GM18517 (cell line): ENCODE measurements around the gene STK39.
"Not testable (repeated sequence)": the region's sequence is repeated elsewhere in the genome, so short reads cannot be mapped to it uniquely, and the experiment has no call there.

Experiments used
- ATAC-seq: cut with Tn5 transposase; IDR thresholded peaks from one replicate; pipeline ENCODE4 v1.9.1; 2021; ENCODE audit warnings: mild to moderate bottlenecking, moderate library complexity; ENCODE audit not compliant: unreplicated experiment

Gene STK39

GRCh38 chr2:168105127-168105683 lies 142.2 kb downstream of the STK39 start:
- ATAC-seq: no peak

- ATAC-seq: no peak
These were observed 150.0 kb downstream of the STK39 start for GRCh38 chr2:168097431-168097830.

GRCh38 chr2:168096158-168096557 lies 151.2 kb downstream of the STK39 start:
- ATAC-seq: no peak

- ATAC-seq: no peak
These were observed 155.4 kb downstream of the STK39 start for GRCh38 chr2:168091986-168092385.

- peak; percentile 94 for ATAC-seq
These were observed 156.8 kb downstream of the STK39 start for GRCh38 chr2:168090366-168091135.

- peak; percentile 45 for ATAC-seq
These were observed 158.2 kb downstream of the STK39 start for GRCh38 chr2:168089200-168089599.

- no peak for ATAC-seq
These were observed 160.0 kb downstream of the STK39 start for GRCh38 chr2:168087401-168087800.

GRCh38 chr2:168086851-168087250 lies 160.5 kb downstream of the STK39 start:
- ATAC-seq: no peak

- ATAC-seq: no peak
These were observed 161.5 kb downstream of the STK39 start for GRCh38 chr2:168085801-168086361.

- ATAC-seq: no peak
These were observed 163.1 kb downstream of the STK39 start for GRCh38 chr2:168084288-168084687.

GRCh38 chr2:168081452-168081851 lies 165.9 kb downstream of the STK39 start:
- ATAC-seq: not testable (repeated sequence)

- ATAC-seq: no peak
These were observed 168.2 kb downstream of the STK39 start for GRCh38 chr2:168079236-168079635.

- ATAC-seq: no peak
These were observed 170.7 kb downstream of the STK39 start for GRCh38 chr2:168076731-168077130.

GRCh38 chr2:168075446-168075845 lies 171.9 kb downstream of the STK39 start:
- no peak for ATAC-seq

- ATAC-seq: no peak
These were observed 174.6 kb downstream of the STK39 start for GRCh38 chr2:168072626-168073303.

- ATAC-seq: no peak
These were observed 183.1 kb downstream of the STK39 start for GRCh38 chr2:168064011-168064998.

GRCh38 chr2:168062936-168063335 lies 184.5 kb downstream of the STK39 start:
- ATAC-seq: no peak

GRCh38 chr2:168062054-168062453 lies 185.3 kb downstream of the STK39 start:
- no peak for ATAC-seq

- ATAC-seq: no peak
These were observed 186.2 kb downstream of the STK39 start for GRCh38 chr2:168060986-168061750.

GRCh38 chr2:168059758-168060157 lies 187.6 kb downstream of the STK39 start:
- no peak for ATAC-seq
